GM13977 (cell line): ENCODE data around the gene DENND5B.
"Not testable (repeated sequence)": the region's sequence is repeated elsewhere in the genome, so short reads cannot be mapped to it uniquely, and the experiment has no call there.

Experiments
- DNase-seq: peaks from one replicate; pipeline ENCODE4 v3.0.0; 2012; ENCODE audit warnings: low spot score
- CTCF ChIP-seq: IDR thresholded peaks from 2 replicates; pipeline ENCODE4 v1.5.1; 2012; ENCODE audit warnings: mild to moderate bottlenecking, control low read depth; ENCODE audit not compliant: insufficient read depth; ENCODE audit errors: extremely low read depth, missing control alignments
- in situ Hi-C: fragments of 300-500 bp; cut with MboI; formaldehyde crosslinking; loops from one replicate; pipeline ENCODE4 v1.12.0; 2022; ENCODE audit warnings: low sequenced_read_pairs, low pct_unique_long_range_greater_than_20kb, mixed read lengths, inconsistent platforms; ENCODE audit not compliant: unreplicated experiment

DENND5B gene

GRCh38 chr12:31508436-31509150, 82.3 kb downstream of the DENND5B start:
- in situ Hi-C loops: no loop called here

GRCh38 chr12:31507966-31508365, 83.0 kb downstream of the DENND5B start:
- TF ChIP-seq CTCF: no peak
- in situ Hi-C loops: no loop called here

More at GRCh38 chr12:31508436-31509150, 82.3 kb downstream of the DENND5B start:
- TF ChIP-seq CTCF: no peak
- DNase-seq: no peak

GRCh38 chr12:31506515-31507306, 84.2 kb downstream of the DENND5B start:
- in situ Hi-C loops: no loop called here

More at GRCh38 chr12:31507966-31508365, 83.0 kb downstream of the DENND5B start:
- DNase-seq: no peak

GRCh38 chr12:31504625-31505222, 86.2 kb downstream of the DENND5B start:
- in situ Hi-C loops: no loop called here
- TF ChIP-seq CTCF: no peak
- no peak for DNase-seq

More at GRCh38 chr12:31506515-31507306, 84.2 kb downstream of the DENND5B start:
- TF ChIP-seq CTCF: no peak
- no peak for DNase-seq

GRCh38 chr12:31501014-31501413, 89.9 kb downstream of the DENND5B start:
- in situ Hi-C loops, DNase-seq: not testable (repeated sequence)

- no peak for TF ChIP-seq CTCF
- no peak for DNase-seq
- in situ Hi-C loops: no loop called here
These were observed 91.4 kb downstream of the DENND5B start for GRCh38 chr12:31499567-31499966.
